ENCODE results near the gene PDZD2.

The PDZD2 gene

DNA sequence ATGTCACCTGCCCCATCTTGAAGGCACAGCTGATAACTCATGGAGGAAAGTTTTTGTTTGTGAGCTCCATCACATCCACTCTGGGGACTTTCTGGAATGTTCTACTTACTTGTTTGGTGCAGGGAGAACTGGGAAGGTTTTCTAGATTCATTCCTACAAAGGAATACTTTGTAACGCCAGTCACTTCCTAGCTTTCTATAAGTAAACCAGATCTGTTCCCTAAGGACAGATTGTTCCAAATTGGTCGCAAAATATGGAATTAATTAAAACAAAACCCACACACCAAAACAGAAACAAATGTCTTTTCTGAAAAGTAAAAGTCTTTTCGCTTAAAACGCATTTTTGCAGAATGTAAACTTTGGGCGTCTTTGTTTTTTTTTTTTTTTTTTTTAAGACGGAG lies 167.6 kb downstream of the PDZD2 start:
- Histone ChIP-seq H3K36me3 (ENCODE audit: insufficient read depth, low read length) (no peaks in the 10 kb centered on the region), H3K27me3 (ENCODE audit: insufficient read depth, low read length, poor library complexity, severe bottlenecking) (no peaks in the 10 kb centered on the region), H3K9me2 (replicated peaks; ENCODE audit: low read depth, low read length) (no peaks in the 10 kb centered on the region), H4K20me1 (ENCODE audit: insufficient read depth, low read length, poor library complexity, severe bottlenecking) (no peaks in the 10 kb centered on the region), H3K4me2 (ENCODE audit: low read depth, low read length, poor library complexity, severe bottlenecking) (no peak overlapping the region), H3F3A (ENCODE audit: low read depth) (no peaks in the 10 kb centered on the region), H3K4me1 (ENCODE audit: insufficient read depth, low read length, poor library complexity, severe bottlenecking) (no peaks in the 10 kb centered on the region), H3K9me3 (ENCODE audit: insufficient read depth, low read depth, low read length) (no peaks in the 10 kb centered on the region), H3K9ac (ENCODE audit: low read depth, low read length, poor library complexity, severe bottlenecking) (no peak overlapping the region), H3K4me3 (ENCODE audit: low read length, poor library complexity, severe bottlenecking) (no peak overlapping the region), H2AFZ (ENCODE audit: low read length) (no peak overlapping the region), H3K79me2 (ENCODE audit: insufficient read depth, low read length) (no peaks in the 10 kb centered on the region)
- TF ChIP-seq EZH2phosphoT487 (IDR thresholded peaks at IDR 0.05; ENCODE audit: borderline replicate concordance), result no peak
- TF ChIP-seq, protein P1, sequence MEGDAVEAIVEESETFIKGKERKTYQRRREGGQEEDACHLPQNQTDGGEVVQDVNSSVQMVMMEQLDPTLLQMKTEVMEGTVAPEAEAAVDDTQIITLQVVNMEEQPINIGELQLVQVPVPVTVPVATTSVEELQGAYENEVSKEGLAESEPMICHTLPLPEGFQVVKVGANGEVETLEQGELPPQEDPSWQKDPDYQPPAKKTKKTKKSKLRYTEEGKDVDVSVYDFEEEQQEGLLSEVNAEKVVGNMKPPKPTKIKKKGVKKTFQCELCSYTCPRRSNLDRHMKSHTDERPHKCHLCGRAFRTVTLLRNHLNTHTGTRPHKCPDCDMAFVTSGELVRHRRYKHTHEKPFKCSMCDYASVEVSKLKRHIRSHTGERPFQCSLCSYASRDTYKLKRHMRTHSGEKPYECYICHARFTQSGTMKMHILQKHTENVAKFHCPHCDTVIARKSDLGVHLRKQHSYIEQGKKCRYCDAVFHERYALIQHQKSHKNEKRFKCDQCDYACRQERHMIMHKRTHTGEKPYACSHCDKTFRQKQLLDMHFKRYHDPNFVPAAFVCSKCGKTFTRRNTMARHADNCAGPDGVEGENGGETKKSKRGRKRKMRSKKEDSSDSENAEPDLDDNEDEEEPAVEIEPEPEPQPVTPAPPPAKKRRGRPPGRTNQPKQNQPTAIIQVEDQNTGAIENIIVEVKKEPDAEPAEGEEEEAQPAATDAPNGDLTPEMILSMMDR (conservative IDR thresholded peaks at IDR 0.05; ENCODE audit: low read length), result no peak

DNA sequence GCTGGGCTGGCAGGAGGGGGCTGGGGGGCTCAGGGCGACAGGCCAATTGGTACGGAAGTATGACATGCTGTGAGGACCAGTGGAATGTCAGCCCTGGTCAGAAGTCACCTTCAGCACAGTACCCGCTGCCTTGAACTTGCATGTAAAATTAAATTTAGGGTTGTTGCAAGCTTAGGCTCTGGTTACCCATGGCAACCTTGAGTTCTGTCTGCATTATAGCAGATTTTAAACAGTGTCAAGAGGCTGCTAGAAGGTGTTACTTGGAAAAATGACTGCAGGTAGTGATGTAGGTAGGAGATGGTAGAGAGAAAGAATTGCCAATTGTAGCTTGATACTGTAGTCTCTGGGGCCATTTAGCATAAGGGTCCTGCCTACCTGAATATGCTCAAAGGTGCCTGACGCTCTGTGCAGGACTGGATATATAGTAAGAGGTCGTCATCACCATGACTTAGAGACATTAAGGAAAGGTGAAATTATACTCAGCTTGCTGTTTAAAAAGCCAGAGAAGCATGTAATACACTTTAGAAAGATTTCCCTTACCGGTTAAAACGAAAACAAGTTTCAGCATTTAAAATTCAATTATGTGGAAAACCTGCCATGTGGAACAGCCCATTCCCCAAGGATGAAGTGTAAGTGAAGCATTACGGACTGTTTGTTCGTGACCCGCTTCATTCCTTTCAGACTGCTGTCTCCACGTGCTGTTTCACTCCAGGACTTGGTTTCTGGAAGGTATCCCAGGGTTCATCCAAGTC lies 169.0 kb downstream of the PDZD2 start:
- Histone ChIP-seq H2AFZ (ENCODE audit: low read length) (no peak overlapping the region), H4K20me1 (ENCODE audit: insufficient read depth, low read length, poor library complexity, severe bottlenecking) (no peaks in the 10 kb centered on the region), H3K9me3 (ENCODE audit: insufficient read depth, low read depth, low read length) (no peaks in the 10 kb centered on the region), H3F3A (ENCODE audit: low read depth) (no peaks in the 10 kb centered on the region), H3K4me1 (ENCODE audit: insufficient read depth, low read length, poor library complexity, severe bottlenecking) (no peaks in the 10 kb centered on the region), H3K4me2 (ENCODE audit: low read depth, low read length, poor library complexity, severe bottlenecking) (no peak overlapping the region), H3K27me3 (ENCODE audit: insufficient read depth, low read length, poor library complexity, severe bottlenecking) (no peaks in the 10 kb centered on the region), H3K9ac (ENCODE audit: low read depth, low read length, poor library complexity, severe bottlenecking) (no peak overlapping the region), H3K79me2 (ENCODE audit: insufficient read depth, low read length) (no peaks in the 10 kb centered on the region), H3K4me3 (ENCODE audit: low read length, poor library complexity, severe bottlenecking) (no peak overlapping the region), H3K9me2 (replicated peaks; ENCODE audit: low read depth, low read length) (no peaks in the 10 kb centered on the region), H3K36me3 (ENCODE audit: insufficient read depth, low read length) (no peaks in the 10 kb centered on the region)
- TF ChIP-seq, protein P1 (conservative IDR thresholded peaks at IDR 0.05; ENCODE audit: low read length), result no peak
- no peak for TF ChIP-seq EZH2phosphoT487 (IDR thresholded peaks at IDR 0.05; ENCODE audit: borderline replicate concordance)

DNA sequence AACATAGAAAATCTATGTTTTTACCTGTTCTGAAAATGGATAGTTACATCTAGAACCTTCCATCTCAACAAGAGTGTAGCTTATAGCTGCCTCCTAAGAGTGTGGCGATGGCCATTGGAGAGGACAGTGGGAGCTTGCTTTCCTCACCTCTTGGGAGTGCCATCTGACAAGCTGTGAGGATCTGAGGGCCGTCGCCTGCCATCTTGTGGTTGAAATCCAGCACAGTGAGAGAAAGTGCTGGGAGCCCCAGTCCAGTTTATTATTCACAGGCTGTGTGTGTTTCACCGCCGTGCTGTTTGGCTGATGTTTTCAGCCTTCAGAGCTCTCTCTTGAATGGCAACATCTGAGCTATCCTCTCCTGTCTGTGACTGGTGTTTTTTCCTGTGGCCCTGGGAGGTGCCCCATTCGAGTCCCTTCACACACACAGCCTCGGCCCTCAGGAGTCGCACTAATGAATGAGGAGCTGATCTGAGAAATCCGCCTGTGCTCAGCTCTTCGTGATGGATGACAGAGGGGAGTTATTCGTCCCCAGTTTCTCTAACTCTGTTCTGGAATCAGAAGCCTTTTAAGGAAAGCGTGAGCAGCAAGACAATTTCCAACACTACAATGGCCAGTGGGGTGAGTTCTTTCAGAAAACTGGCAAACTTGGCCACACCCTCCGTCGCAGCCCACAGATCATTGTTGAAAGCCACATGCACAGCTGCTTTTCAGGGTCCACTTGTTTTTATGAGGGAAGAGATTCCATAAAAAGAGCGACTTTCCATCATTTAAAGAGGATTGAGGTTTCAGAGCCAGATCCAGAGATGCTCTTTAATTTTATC lies 170.3 kb downstream of the PDZD2 start:
- no peak overlapping the region for H3K4me3 ChIP-seq (ENCODE audit: low read length, poor library complexity, severe bottlenecking)
- TF ChIP-seq, protein P1 (conservative IDR thresholded peaks at IDR 0.05; ENCODE audit: low read length), result peak; percentile 56
- no peak for TF ChIP-seq EZH2phosphoT487 (IDR thresholded peaks at IDR 0.05; ENCODE audit: borderline replicate concordance)
- H2AFZ ChIP-seq (ENCODE audit: low read length), result no peak overlapping the region
- no peaks in the 10 kb centered on the region for H3F3A ChIP-seq (ENCODE audit: low read depth)
- H3K4me2 ChIP-seq (ENCODE audit: low read depth, low read length, poor library complexity, severe bottlenecking), result no peak overlapping the region
- H3K9me3 ChIP-seq (ENCODE audit: insufficient read depth, low read depth, low read length), result no peaks in the 10 kb centered on the region
- H3K36me3 ChIP-seq (ENCODE audit: insufficient read depth, low read length), result no peaks in the 10 kb centered on the region
- no peaks in the 10 kb centered on the region for H4K20me1 ChIP-seq (ENCODE audit: insufficient read depth, low read length, poor library complexity, severe bottlenecking)
- no peaks in the 10 kb centered on the region for H3K4me1 ChIP-seq (ENCODE audit: insufficient read depth, low read length, poor library complexity, severe bottlenecking)
- no peaks in the 10 kb centered on the region for H3K79me2 ChIP-seq (ENCODE audit: insufficient read depth, low read length)
- H3K9ac ChIP-seq (ENCODE audit: low read depth, low read length, poor library complexity, severe bottlenecking), result no peak overlapping the region
- H3K9me2 ChIP-seq (replicated peaks; ENCODE audit: low read depth, low read length), result no peaks in the 10 kb centered on the region
- H3K27me3 ChIP-seq (ENCODE audit: insufficient read depth, low read length, poor library complexity, severe bottlenecking), result no peaks in the 10 kb centered on the region

Measured in Loucy (cell line).